ENCODE results near the gene SPSB4. TPM values are rescaled to one million over a fixed set of nuclear protein-coding genes. Genes with fewer than 3 reads are reported as not detected.

Gene SPSB4
- total and polyA plus RNA-seq, 2 donors (not counting 3 experiments of a cell fraction or from before 2014, with no cell fraction given), result 0.06 to 0.22 TPM

- CTCF ChIA-PET, result interaction anchor here (1.1 to 4.2 kb wide), 6 partner anchors 9 to 117 kb away, joined by 3 to 28 read pairs (median 3); partner anchors contain the start of gene PXYLP1
- H3K9me3 ChIP-seq (replicated peaks; ENCODE audit: control insufficient read depth, insufficient read depth, low read length), result no peaks in the 10 kb centered on the region
- no peaks in the 10 kb centered on the region for H3K36me3 ChIP-seq (ENCODE audit: control insufficient read depth in 2 of 2, extremely low read depth in 1 of 2, insufficient read depth in 2 of 2, low read length in 2 of 2)
- no TSS peak for BruUV-seq (replicated peaks)
- no peak overlapping the region for H3K4me2 ChIP-seq (ENCODE audit: insufficient read depth, low read length)
- H3K4me1 ChIP-seq (ENCODE audit: control insufficient read depth, extremely low read depth, insufficient read depth, low read length), result no peaks in the 10 kb centered on the region
- no peaks in the 10 kb centered on the region for H3K27me3 ChIP-seq (ENCODE audit: control insufficient read depth in 2 of 2, insufficient read depth in 2 of 2, low read length in 2 of 2)
- no peaks in the 10 kb centered on the region for H4K20me1 ChIP-seq (replicated peaks; ENCODE audit: control insufficient read depth, extremely low read depth, insufficient read depth, low read length)
- H3K79me2 ChIP-seq (ENCODE audit: control insufficient read depth, insufficient read depth, low read length), result no peaks in the 10 kb centered on the region
- no peak overlapping the region for H2AFZ ChIP-seq (ENCODE audit: low read depth, low read length)
- no peak overlapping the region for H3K9ac ChIP-seq (replicated peaks; ENCODE audit: extremely low read depth, insufficient read depth, low read length)
- TF ChIP-seq CTCF (IDR thresholded peaks at IDR 0.05; ENCODE audit: extremely low read depth in 1 of 2, insufficient read depth in 1 of 2, low read depth in 1 of 2, low read length in 2 of 2), result peak; percentile 22 to 24
- no peak for TF ChIP-seq MAX (IDR thresholded peaks at IDR 0.05; ENCODE audit: insufficient read depth, insufficient read length)
- H3K4me3 ChIP-seq (replicated peaks in 1 of 3; ENCODE audit: insufficient read depth in 1 of 3, low read depth in 1 of 3, low read length in 3 of 3), result no peak overlapping the region
- FAIRE-seq (no peak), DNase-seq (ENCODE audit: low read depth, low spot score) (no peak)
- intact Hi-C loops (cut with micrococcal nuclease) (no loop called here), dilution Hi-C loops (cut with MboI; ENCODE audit: extremely low pct_ligation_motif_present, low sequenced_read_pairs) (no loop called here)
- H3K27ac ChIP-seq (ENCODE audit: insufficient read depth, low read depth, low read length), result no peak overlapping the region
- H3K9me1 ChIP-seq (replicated peaks; ENCODE audit: control insufficient read depth, extremely low read depth, insufficient read depth, low read length), result no peaks in the 10 kb centered on the region
- POLR2A ChIA-PET, result no interaction called here
Observed at GRCh38 chr3:141114816-141115460, 63.8 kb downstream of the SPSB4 start.

GRCh38 chr3:141115789-141116541, 64.8 kb downstream of the SPSB4 start:
- no peaks in the 10 kb centered on the region for H3K9me1 ChIP-seq (replicated peaks; ENCODE audit: control insufficient read depth, extremely low read depth, insufficient read depth, low read length)
- CTCF ChIA-PET, result interaction anchor here (1.1 to 4.2 kb wide), 7 partner anchors 10 to 116 kb away, joined by 3 to 28 read pairs (median 3); partner anchors contain the start of gene PXYLP1
- H3K79me2 ChIP-seq (ENCODE audit: control insufficient read depth, insufficient read depth, low read length), result no peaks in the 10 kb centered on the region
- H3K27me3 ChIP-seq (ENCODE audit: control insufficient read depth in 2 of 2, insufficient read depth in 2 of 2, low read length in 2 of 2), result no peaks in the 10 kb centered on the region
- TF ChIP-seq CTCF (IDR thresholded peaks at IDR 0.05; ENCODE audit: extremely low read depth in 1 of 2, insufficient read depth in 1 of 2, low read depth in 1 of 2, low read length in 2 of 2) (no peak), GATA2 (IDR thresholded peaks at IDR 0.05; ENCODE audit: insufficient read depth, insufficient read length, low read depth, low read length) (no peak), POLR2AphosphoS5 (IDR thresholded peaks at IDR 0.05; ENCODE audit: insufficient read depth, low read depth, low read length) (no peak), FOS (IDR thresholded peaks at IDR 0.05; ENCODE audit: borderline replicate concordance, insufficient read depth, low read length) (no peak), POLR2A (IDR thresholded peaks at IDR 0.05; ENCODE audit: low read depth, low read length) (no peak), MYC (IDR thresholded peaks at IDR 0.05; ENCODE audit: low read depth, low read length) (no peak), EZH2 (IDR thresholded peaks at IDR 0.05; ENCODE audit: borderline replicate concordance, low read depth, low read length, severe bottlenecking) (no peak), JUN (IDR thresholded peaks at IDR 0.05; ENCODE audit: borderline replicate concordance, insufficient read depth, insufficient read length, low read depth) (no peak), MAX (IDR thresholded peaks at IDR 0.05; ENCODE audit: insufficient read depth, insufficient read length) (no peak)
- POLR2A ChIA-PET, result no interaction called here
- H3K9me3 ChIP-seq (replicated peaks; ENCODE audit: control insufficient read depth, insufficient read depth, low read length), result no peaks in the 10 kb centered on the region
- H3K4me2 ChIP-seq (ENCODE audit: insufficient read depth, low read length), result no peak overlapping the region
- DNase-seq (ENCODE audit: low read depth, low spot score) (no peak), FAIRE-seq (no peak)
- no peak overlapping the region for H2AFZ ChIP-seq (ENCODE audit: low read depth, low read length)
- no peak overlapping the region for H3K4me3 ChIP-seq (replicated peaks in 1 of 3; ENCODE audit: insufficient read depth in 1 of 3, low read depth in 1 of 3, low read length in 3 of 3)
- intact Hi-C loops (cut with micrococcal nuclease), result no loop called here
- H3K9ac ChIP-seq (replicated peaks; ENCODE audit: extremely low read depth, insufficient read depth, low read length), result no peak overlapping the region
- H3K36me3 ChIP-seq (ENCODE audit: control insufficient read depth in 2 of 2, extremely low read depth in 1 of 2, insufficient read depth in 2 of 2, low read length in 2 of 2), result no peaks in the 10 kb centered on the region
- dilution Hi-C loops (cut with MboI; ENCODE audit: extremely low pct_ligation_motif_present, low sequenced_read_pairs), result no loop called here
- no peak overlapping the region for H3K27ac ChIP-seq (ENCODE audit: insufficient read depth, low read depth, low read length)
- BruUV-seq (replicated peaks), result no TSS peak
- no peaks in the 10 kb centered on the region for H3K4me1 ChIP-seq (ENCODE audit: control insufficient read depth, extremely low read depth, insufficient read depth, low read length)
- H4K20me1 ChIP-seq (replicated peaks; ENCODE audit: control insufficient read depth, extremely low read depth, insufficient read depth, low read length), result no peaks in the 10 kb centered on the region
